ENCODE results near the gene MUS81.

DNA sequence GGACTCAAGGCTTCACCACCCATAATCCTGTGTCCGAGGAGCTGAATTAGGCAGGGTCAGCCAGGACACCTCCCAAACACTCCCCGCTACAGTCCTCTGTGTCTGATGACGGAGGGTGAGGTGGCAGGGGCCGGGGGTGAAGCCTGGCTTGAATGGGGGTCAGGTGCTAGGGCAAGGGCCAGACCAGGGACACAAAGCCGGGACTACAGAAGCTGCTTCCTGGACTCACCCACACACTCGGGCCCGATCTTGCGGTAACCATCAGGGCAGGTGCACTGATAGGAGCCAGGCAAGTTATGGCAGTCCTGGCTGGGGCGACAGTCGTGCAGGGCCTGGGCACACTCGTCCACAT, 10.1 kb downstream of the MUS81 start:
- TF ChIP-seq POLR2A (IDR thresholded peaks at IDR 0.05) = no peak
- TF ChIP-seq, protein P1, sequence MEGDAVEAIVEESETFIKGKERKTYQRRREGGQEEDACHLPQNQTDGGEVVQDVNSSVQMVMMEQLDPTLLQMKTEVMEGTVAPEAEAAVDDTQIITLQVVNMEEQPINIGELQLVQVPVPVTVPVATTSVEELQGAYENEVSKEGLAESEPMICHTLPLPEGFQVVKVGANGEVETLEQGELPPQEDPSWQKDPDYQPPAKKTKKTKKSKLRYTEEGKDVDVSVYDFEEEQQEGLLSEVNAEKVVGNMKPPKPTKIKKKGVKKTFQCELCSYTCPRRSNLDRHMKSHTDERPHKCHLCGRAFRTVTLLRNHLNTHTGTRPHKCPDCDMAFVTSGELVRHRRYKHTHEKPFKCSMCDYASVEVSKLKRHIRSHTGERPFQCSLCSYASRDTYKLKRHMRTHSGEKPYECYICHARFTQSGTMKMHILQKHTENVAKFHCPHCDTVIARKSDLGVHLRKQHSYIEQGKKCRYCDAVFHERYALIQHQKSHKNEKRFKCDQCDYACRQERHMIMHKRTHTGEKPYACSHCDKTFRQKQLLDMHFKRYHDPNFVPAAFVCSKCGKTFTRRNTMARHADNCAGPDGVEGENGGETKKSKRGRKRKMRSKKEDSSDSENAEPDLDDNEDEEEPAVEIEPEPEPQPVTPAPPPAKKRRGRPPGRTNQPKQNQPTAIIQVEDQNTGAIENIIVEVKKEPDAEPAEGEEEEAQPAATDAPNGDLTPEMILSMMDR (IDR thresholded peaks at IDR 0.05) = no peak
